A549 (cell line): Measurements from ENCODE around the gene KCTD1. TPM values are rescaled to one million over a fixed set of nuclear protein-coding genes. Genes with fewer than 3 reads are reported as not detected.

Experiments used
- ATAC-seq, 2 experiments: fragments of 200-7000 bp in 1 of 2; fragments of >200 bp in 1 of 2; cut with Nextera tagmentation in 1 of 2; cut with Tn5 transposase in 1 of 2; 3 replicates each; pipeline versions ENCODE4 v1.8.0 to v1.9.1; 2018 to 2020; ENCODE audit warnings: mild to moderate bottlenecking in 1 of 2, moderate library complexity in 1 of 2
- CTCF ChIA-PET: fragments of 300-600 bp; sonication (Branson Sonifier 250); formaldehyde crosslinking; extraction: SDS; loops from one replicate; lab custom pipeline; 2021; ENCODE audit warnings: antibody characterized with exemption, inconsistent platforms; lab: Yijun Ruan, JAX
- POLR2A ChIA-PET: fragments of 350-600 bp; formaldehyde crosslinking; extraction: SDS; loops from one replicate; lab custom pipeline; 2021; ENCODE audit warnings: antibody characterized with exemption, inconsistent platforms; lab: Yijun Ruan, JAX
- DNase-seq, 2 experiments: peaks; one replicate each; pipeline versions ENCODE4 v3.0.0 to v3.0.0-alpha.2; 2011 to 2016; ENCODE audit warnings: low read depth in 1 of 2, low spot score in 1 of 2
- FAIRE-seq: peaks from 2 replicates; lab custom pipeline; 2011; peaks lifted over from hg19 to GRCh38; lab: Jason Lieb, UNC
- H3K27ac ChIP-seq, 2 experiments: fragments of >200 bp; sonication (Bioruptor Twin); formaldehyde crosslinking; 3 replicates each; pipeline ENCODE4 v1.5.1; 2016 to 2017
- H3K4me1 ChIP-seq: fragments of >200 bp; sonication (Bioruptor Twin); formaldehyde crosslinking; 3 replicates; pipeline ENCODE4 v1.6.1; 2016
- H3K4me2 ChIP-seq: fragments of >200 bp; sonication (Bioruptor Twin); formaldehyde crosslinking; 3 replicates; pipeline ENCODE4 v1.6.1; 2016
- H3K4me3 ChIP-seq: fragments of >200 bp; sonication (Bioruptor Twin); formaldehyde crosslinking; 3 replicates; pipeline ENCODE4 v1.5.1; 2016
- H3K9me3 ChIP-seq: fragments of >200 bp; sonication (Bioruptor Twin); formaldehyde crosslinking; 3 replicates; pipeline ENCODE4 v1.6.1; 2016
- CBX8 ChIP-seq: fragments of 200-600 bp; sonication (generic); IDR thresholded peaks from 2 replicates; pipeline ENCODE4 v1.6.1; 2016
- CEBPB ChIP-seq, 2 experiments: fragments of >200 bp in 1 of 2; sonication (Bioruptor Twin) in 1 of 2; formaldehyde crosslinking in 1 of 2; IDR thresholded peaks; 2 replicates each; pipeline ENCODE4 v1.6.1; 2012 to 2016
- CHD2 ChIP-seq: fragments of 150-350 bp; IDR thresholded peaks from 2 replicates; pipeline ENCODE4 v1.6.1; 2014; ENCODE audit warnings: low read length; ENCODE audit not compliant: partially characterized antibody
- EP300 ChIP-seq, 2 experiments: fragments of >200 bp; sonication (Bioruptor Twin); formaldehyde crosslinking; IDR thresholded peaks; 2 replicates in 1 of 2; 3 replicates in 1 of 2; pipeline ENCODE4 v1.6.1; 2016 to 2017
- FOSB ChIP-seq: fragments of 250-450 bp; sonication (Bioruptor Pico); IDR thresholded peaks from 2 replicates; pipeline ENCODE4 v1.5.0; 2020; ENCODE audit warnings: mild to moderate bottlenecking, moderate library complexity
- FOXS1 ChIP-seq: fragments of 250-450 bp; sonication (Bioruptor Pico); IDR thresholded peaks from 2 replicates; pipeline ENCODE4 v1.5.0; 2020; ENCODE audit warnings: mild to moderate bottlenecking, moderate library complexity
- HMGXB4 ChIP-seq: fragments of 250-450 bp; sonication (Bioruptor Pico); IDR thresholded peaks from 2 replicates; pipeline ENCODE4 v1.5.0; 2021; ENCODE audit warnings: mild to moderate bottlenecking, moderate library complexity, borderline replicate concordance
- KDM1A ChIP-seq: fragments of 200-600 bp; sonication (generic); IDR thresholded peaks from 2 replicates; pipeline ENCODE4 v1.6.1; 2016; ENCODE audit warnings: low read depth, mild to moderate bottlenecking
- KDM5A ChIP-seq: fragments of 200-600 bp; sonication (generic); IDR thresholded peaks from 2 replicates; pipeline ENCODE4 v1.6.1; 2016; ENCODE audit warnings: antibody characterized with exemption, mild to moderate bottlenecking
- MAFK ChIP-seq: fragments of 450-650 bp; IDR thresholded peaks from 2 replicates; pipeline ENCODE4 v1.6.1; 2014; ENCODE audit not compliant: partially characterized antibody
- MAZ ChIP-seq: fragments of 150-350 bp; IDR thresholded peaks from 2 replicates; pipeline ENCODE4 v1.6.1; 2014; ENCODE audit warnings: antibody characterized with exemption, low read depth, low read length, borderline replicate concordance
- NFE2L2 ChIP-seq: fragments of 150-350 bp; conservative IDR thresholded peaks from 2 replicates; pipeline ENCODE4 v1.6.1; 2014; ENCODE audit warnings: low read length
- NPAS2 ChIP-seq: fragments of 250-450 bp; sonication (Bioruptor Pico); IDR thresholded peaks from 2 replicates; pipeline ENCODE4 v1.8.0; 2022; ENCODE audit warnings: mild to moderate bottlenecking, moderate library complexity, borderline replicate concordance
- PHF8 ChIP-seq: fragments of 200-600 bp; sonication (generic); IDR thresholded peaks from 2 replicates; pipeline ENCODE4 v1.6.1; 2016; ENCODE audit warnings: low read depth, mild to moderate bottlenecking, antibody characterized with exemption, moderate library complexity, borderline replicate concordance
- POLR2AphosphoS2 ChIP-seq: conservative IDR thresholded peaks from 2 replicates; pipeline ENCODE4 v1.6.1; 2012; ENCODE audit warnings: low read length, improper control_type of control experiment, inconsistent platforms
- RARB ChIP-seq: fragments of 250-450 bp; sonication (Bioruptor Pico); IDR thresholded peaks from 2 replicates; pipeline ENCODE4 v1.8.0; 2021; ENCODE audit warnings: mild to moderate bottlenecking, moderate library complexity
- SMC3 ChIP-seq: fragments of >200 bp; sonication (Bioruptor Twin); formaldehyde crosslinking; IDR thresholded peaks from 3 replicates; pipeline ENCODE4 v1.6.1; 2018; ENCODE audit warnings: inconsistent platforms
- TFCP2L1 ChIP-seq: fragments of 250-450 bp; sonication (Bioruptor Pico); IDR thresholded peaks from 2 replicates; pipeline ENCODE4 v1.5.0; 2021; ENCODE audit warnings: mild to moderate bottlenecking
- ZC3H11A ChIP-seq: fragments of 450-650 bp; IDR thresholded peaks from 2 replicates; pipeline ENCODE4 v1.6.1; 2014; ENCODE audit warnings: antibody characterized with exemption, mild to moderate bottlenecking
- ZFP36 ChIP-seq: fragments of 450-650 bp; IDR thresholded peaks from 2 replicates; pipeline ENCODE4 v1.6.1; 2014; ENCODE audit warnings: borderline replicate concordance; ENCODE audit not compliant: partially characterized antibody
- WGBS: methylation state at CpG from one replicate; pipeline ENCODE4 v1.1.6; 2017; ENCODE audit errors: missing lambda C conversion rate; 5-methylcytosine and 5-hydroxymethylcytosine counted together
- polyA plus RNA-seq, 4 experiments: library from polyadenylated mRNA; depleted of rRNA in 3 of 4; stranded (reverse); fragments of >200 nt; fragmentation: RNase III in 1 of 4; extraction: RNeasy Plus Mini Kit Qiagen cat#74134 plus additional on column Dnase treatment in 1 of 4; gene quantifications; 2 replicates in 3 of 4; 3 replicates in 1 of 4; pipeline ENCODE4 v1.2.3, GENCODE V29; 2011 to 2017
- TF ChIP-seq, protein P1 (sequence below): fragments of >200 bp; sonication (Bioruptor Twin); formaldehyde crosslinking; IDR thresholded peaks from 3 replicates; pipeline ENCODE4 v1.5.1; 2016

The KCTD1 gene
- polyA plus RNA-seq, 2 of the 4 experiments (the other 2 are of a cell fraction), result 26.1 to 32.1 TPM

DNA sequence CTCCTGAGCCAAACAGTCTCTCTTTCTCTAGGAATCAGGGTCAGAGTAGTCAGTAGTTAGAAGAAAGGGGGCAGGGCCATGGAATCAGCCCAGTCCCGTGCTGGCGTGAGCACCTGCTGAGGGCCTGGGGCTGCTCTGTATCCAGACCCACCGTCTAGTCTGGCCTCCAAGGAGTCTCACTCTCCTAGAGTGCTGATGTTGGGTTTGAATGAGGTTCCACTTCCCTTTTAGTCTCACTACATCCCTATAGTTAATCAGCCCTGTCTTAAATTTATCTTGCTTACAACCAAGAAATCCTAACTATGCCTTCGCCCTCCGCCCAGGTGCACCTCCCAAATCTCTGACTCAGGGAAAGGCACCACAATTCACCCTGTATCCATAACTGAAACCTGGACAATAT is 13.4 kb upstream of the KCTD1 start:
- ATAC-seq, result no peak
- ChIA-PET CTCF (no interaction called here), POLR2A (no interaction called here)
- no peak for FAIRE-seq
- no peak overlapping the region for H3K27ac ChIP-seq
- 97% methylated on average over 5 of the region's 5 CpGs for WGBS
- DNase-seq, result no peak
- H3K4me2 ChIP-seq, result no peak overlapping the region
- H3K4me1 ChIP-seq, result peaks cover 9% of the 10 kb centered on the region; the same call in 2 of the 3 replicates
- TF ChIP-seq ZC3H11A (no peak), NPAS2 (CRISPR knock-in tag) (no peak)
- no peak overlapping the region for H3K4me3 ChIP-seq
- no peaks in the 10 kb centered on the region for H3K9me3 ChIP-seq

DNA sequence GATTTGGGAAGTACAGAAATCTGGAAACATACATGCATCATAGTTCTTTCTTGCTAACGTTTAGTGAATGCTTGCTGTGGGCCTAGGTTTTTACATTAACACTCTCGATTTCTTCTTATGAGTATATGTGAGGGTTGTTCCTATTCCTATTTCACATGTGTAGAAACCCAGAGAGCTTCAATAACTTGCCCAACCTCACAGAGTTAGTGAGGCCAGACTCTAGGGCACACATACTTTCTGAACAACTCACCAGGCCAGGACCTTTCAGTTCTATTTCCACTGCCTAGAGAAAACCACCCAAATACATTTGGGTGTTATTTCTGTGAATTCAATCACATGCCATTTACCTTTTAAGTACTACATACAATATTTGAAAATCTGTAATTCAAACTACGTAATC is 8.2 kb upstream of the KCTD1 start:
- H3K9me3 ChIP-seq, result no peaks in the 10 kb centered on the region
- no peak overlapping the region; a peak in 1 of 6 replicates for H3K27ac ChIP-seq
- ChIA-PET CTCF (interaction anchor here (0.6 to 1.0 kb wide), 3 partner anchors 9 to 35 kb away, joined by 3 to 4 read pairs (median 3); partner anchors contain the start of gene KCTD1), POLR2A (no interaction called here)
- no peak overlapping the region for H3K4me3 ChIP-seq
- TF ChIP-seq CHD2 (no peak), PHF8 (no peak)
- DNase-seq, result no peak
- FAIRE-seq, result no peak
- peaks cover 10% of the 10 kb centered on the region; the same call in 2 of the 3 replicates for H3K4me1 ChIP-seq
- WGBS, result 58% methylated on average over 3 of the region's 3 CpGs
- H3K4me2 ChIP-seq, result no peak overlapping the region
- no peak for ATAC-seq

DNA sequence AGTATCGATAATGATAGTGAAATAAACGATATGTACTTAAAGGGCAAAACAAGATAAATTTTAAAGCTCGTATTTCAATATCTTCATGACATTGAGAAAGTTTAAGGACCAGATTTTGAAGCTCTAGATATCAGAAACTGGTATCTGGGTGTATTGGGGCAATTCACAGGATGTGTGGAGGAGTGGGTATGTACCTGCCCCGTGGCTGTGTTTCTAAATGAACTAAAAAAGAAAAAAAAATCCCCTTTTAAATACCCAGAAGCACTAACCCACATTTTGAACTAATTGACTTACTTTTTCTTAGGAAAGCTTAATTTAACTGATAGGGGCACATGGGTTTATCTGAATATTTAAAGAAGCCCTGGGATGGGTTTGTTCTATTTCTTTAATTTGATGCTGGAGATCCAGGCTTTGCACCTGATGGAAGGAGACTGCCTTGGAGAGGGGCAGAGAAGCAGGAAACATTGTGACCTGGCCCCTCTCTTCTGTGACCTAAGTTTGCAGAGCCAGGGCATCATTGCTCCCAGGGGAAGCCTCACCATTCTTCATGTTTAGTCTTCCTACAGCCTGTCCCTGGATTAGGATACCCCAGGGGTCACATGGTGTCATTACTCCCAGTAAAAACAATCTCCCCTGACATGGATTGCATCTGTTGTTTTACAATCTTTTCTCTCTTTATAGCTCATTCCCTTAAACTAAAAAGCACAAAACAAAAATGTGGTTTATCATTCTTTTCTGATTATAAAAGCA is 7.6 kb upstream of the KCTD1 start:
- Histone ChIP-seq H3K4me1 (peaks cover 10% of the 10 kb centered on the region; the same call in 2 of the 3 replicates), H3K4me3 (no peak overlapping the region), H3K9me3 (no peaks in the 10 kb centered on the region), H3K27ac (no peak overlapping the region; a peak in 1 of 6 replicates), H3K4me2 (no peak overlapping the region)
- TF ChIP-seq SMC3 (no peak), TFCP2L1 (CRISPR knock-in tag) (no peak), FOSB (CRISPR knock-in tag) (no peak), ZFP36 (no peak), KDM5A (no peak), MAZ (no peak), NFE2L2 (no peak)
- ATAC-seq (no peak), FAIRE-seq (no peak), DNase-seq (no peak)
- 87% methylated on average over 4 of the region's 4 CpGs for WGBS
- ChIA-PET CTCF (interaction anchor here (0.5 to 0.6 kb wide), 2 partner anchors 34 to 40 kb away, joined by 3 read pairs; no protein-coding TSS in a partner anchor), POLR2A (no interaction called here)

- no peaks in the 10 kb centered on the region for H3K9me3 ChIP-seq
- FAIRE-seq (no peak), DNase-seq (no peak), ATAC-seq (no peak)
- H3K4me1 ChIP-seq, result peaks cover 17% of the 10 kb centered on the region
- no peak overlapping the region for H3K27ac ChIP-seq
- POLR2A ChIA-PET, result no interaction called here
- WGBS, result 92% methylated on average over 1 of the region's 1 CpG
- CTCF ChIA-PET, result no interaction called here
- H3K4me2 ChIP-seq, result no peak overlapping the region
- no peak overlapping the region for H3K4me3 ChIP-seq
- TF ChIP-seq MAFK (no peak), KDM1A (no peak), HMGXB4 (CRISPR knock-in tag) (no peak), CBX8 (no peak), MAZ (no peak), RARB (CRISPR knock-in tag) (no peak), EP300 (IDR thresholded peaks at IDR 0.05) (no peak), CEBPB (IDR thresholded peaks at IDR 0.05) (no peak), POLR2AphosphoS2 (no peak), TFCP2L1 (CRISPR knock-in tag) (no peak), FOXS1 (CRISPR knock-in tag) (no peak), FOSB (CRISPR knock-in tag) (no peak)
- TF ChIP-seq, protein P1, sequence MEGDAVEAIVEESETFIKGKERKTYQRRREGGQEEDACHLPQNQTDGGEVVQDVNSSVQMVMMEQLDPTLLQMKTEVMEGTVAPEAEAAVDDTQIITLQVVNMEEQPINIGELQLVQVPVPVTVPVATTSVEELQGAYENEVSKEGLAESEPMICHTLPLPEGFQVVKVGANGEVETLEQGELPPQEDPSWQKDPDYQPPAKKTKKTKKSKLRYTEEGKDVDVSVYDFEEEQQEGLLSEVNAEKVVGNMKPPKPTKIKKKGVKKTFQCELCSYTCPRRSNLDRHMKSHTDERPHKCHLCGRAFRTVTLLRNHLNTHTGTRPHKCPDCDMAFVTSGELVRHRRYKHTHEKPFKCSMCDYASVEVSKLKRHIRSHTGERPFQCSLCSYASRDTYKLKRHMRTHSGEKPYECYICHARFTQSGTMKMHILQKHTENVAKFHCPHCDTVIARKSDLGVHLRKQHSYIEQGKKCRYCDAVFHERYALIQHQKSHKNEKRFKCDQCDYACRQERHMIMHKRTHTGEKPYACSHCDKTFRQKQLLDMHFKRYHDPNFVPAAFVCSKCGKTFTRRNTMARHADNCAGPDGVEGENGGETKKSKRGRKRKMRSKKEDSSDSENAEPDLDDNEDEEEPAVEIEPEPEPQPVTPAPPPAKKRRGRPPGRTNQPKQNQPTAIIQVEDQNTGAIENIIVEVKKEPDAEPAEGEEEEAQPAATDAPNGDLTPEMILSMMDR, result no peak
Measured at GRCh38 chr18:26553943-26554342, 5.6 kb upstream of the KCTD1 start.
